WTC11 (cell line): ENCODE measurements around the gene RNF212.

ENCODE experiments used
- CREB1 ChIP-seq: sonication (generic); formaldehyde crosslinking; IDR thresholded peaks from 2 replicates; pipeline ENCODE4 v1.8.0; 2023; ENCODE audit warnings: mild to moderate bottlenecking, missing genetic modification reagents
- CTCF ChIP-seq: fragments of 200-600 bp; IDR thresholded peaks from 2 replicates; pipeline ENCODE4 v1.8.0; 2022; ENCODE audit warnings: antibody characterized with exemption
- E2F5 ChIP-seq: sonication (generic); formaldehyde crosslinking; IDR thresholded peaks from 2 replicates; pipeline ENCODE4 v1.8.1; 2022; ENCODE audit warnings: mild to moderate bottlenecking, moderate library complexity, missing genetic modification reagents
- ELF4 ChIP-seq: sonication (generic); formaldehyde crosslinking; IDR thresholded peaks from 2 replicates; pipeline ENCODE4 v1.8.1; 2022; ENCODE audit warnings: low read depth, mild to moderate bottlenecking, moderate library complexity, missing genetic modification reagents
- ESRRA ChIP-seq: sonication (generic); formaldehyde crosslinking; IDR thresholded peaks from 2 replicates; pipeline ENCODE4 v1.8.1; 2022; ENCODE audit warnings: mild to moderate bottlenecking, missing genetic modification reagents, borderline replicate concordance
- FOXJ3 ChIP-seq: sonication (generic); formaldehyde crosslinking; IDR thresholded peaks from 2 replicates; pipeline ENCODE4 v1.9.0; 2021; ENCODE audit warnings: missing genetic modification reagents, mild to moderate bottlenecking, borderline replicate concordance
- JUN ChIP-seq: sonication (generic); formaldehyde crosslinking; IDR thresholded peaks from 2 replicates; pipeline ENCODE4 v1.8.0; 2023; ENCODE audit warnings: mild to moderate bottlenecking, missing genetic modification reagents
- OVOL2 ChIP-seq: fragments of 250-450 bp; sonication (Bioruptor Pico); IDR thresholded peaks from 2 replicates; pipeline ENCODE4 v1.9.0; 2021; ENCODE audit warnings: mild to moderate bottlenecking, borderline replicate concordance
- TEAD4 ChIP-seq: sonication (generic); formaldehyde crosslinking; IDR thresholded peaks from 2 replicates; pipeline ENCODE4 v1.8.0; 2022; ENCODE audit warnings: mild to moderate bottlenecking, missing genetic modification reagents
- ZMAT4 ChIP-seq: fragments of 250-450 bp; sonication (Bioruptor Pico); IDR thresholded peaks from 2 replicates; pipeline ENCODE4 v1.9.0; 2021; ENCODE audit warnings: mild to moderate bottlenecking
- ZNF423 ChIP-seq: fragments of 250-450 bp; sonication (Bioruptor Pico); IDR thresholded peaks from 2 replicates; pipeline ENCODE4 v2.1.2; 2022; ENCODE audit warnings: mild to moderate bottlenecking, moderate library complexity
- TF ChIP-seq, protein P1 (sequence below): sonication (generic); formaldehyde crosslinking; IDR thresholded peaks from 2 replicates; pipeline ENCODE4 v1.8.1; 2023; ENCODE audit warnings: mild to moderate bottlenecking, missing genetic modification reagents

DNA sequence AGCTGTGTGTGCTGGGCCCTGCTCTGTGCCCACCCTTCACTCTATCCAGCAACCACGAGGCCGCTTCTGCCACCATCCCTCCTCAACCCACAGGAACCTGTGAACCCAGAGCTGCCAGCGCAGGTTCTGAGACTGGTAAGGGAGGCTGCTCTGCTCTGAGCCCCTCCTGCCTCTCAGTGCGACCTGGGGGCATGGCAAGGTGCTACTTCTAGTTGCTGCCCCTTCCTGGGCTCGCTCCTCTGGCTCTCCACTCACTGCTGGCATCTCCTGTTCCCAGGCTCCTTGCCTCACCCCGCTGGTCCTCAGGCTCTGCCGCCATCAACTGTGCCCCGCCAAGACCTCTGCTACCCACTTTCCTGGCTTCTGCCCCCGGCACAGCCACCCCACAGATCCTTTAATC lies 39.3 kb downstream of the RNF212 start:
- TF ChIP-seq CREB1 (CRISPR knock-in tag) = no peak
- no peak for TF ChIP-seq CTCF
- TF ChIP-seq ESRRA (CRISPR knock-in tag) = no peak
- no peak for TF ChIP-seq TEAD4
- TF ChIP-seq OVOL2 (CRISPR knock-in tag) = no peak
- TF ChIP-seq, protein P1, sequence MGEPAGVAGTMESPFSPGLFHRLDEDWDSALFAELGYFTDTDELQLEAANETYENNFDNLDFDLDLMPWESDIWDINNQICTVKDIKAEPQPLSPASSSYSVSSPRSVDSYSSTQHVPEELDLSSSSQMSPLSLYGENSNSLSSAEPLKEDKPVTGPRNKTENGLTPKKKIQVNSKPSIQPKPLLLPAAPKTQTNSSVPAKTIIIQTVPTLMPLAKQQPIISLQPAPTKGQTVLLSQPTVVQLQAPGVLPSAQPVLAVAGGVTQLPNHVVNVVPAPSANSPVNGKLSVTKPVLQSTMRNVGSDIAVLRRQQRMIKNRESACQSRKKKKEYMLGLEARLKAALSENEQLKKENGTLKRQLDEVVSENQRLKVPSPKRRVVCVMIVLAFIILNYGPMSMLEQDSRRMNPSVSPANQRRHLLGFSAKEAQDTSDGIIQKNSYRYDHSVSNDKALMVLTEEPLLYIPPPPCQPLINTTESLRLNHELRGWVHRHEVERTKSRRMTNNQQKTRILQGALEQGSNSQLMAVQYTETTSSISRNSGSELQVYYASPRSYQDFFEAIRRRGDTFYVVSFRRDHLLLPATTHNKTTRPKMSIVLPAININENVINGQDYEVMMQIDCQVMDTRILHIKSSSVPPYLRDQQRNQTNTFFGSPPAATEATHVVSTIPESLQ (CRISPR knock-in tag) = no peak
- TF ChIP-seq ZNF423 (CRISPR knock-in tag) = no peak
- no peak for TF ChIP-seq ZMAT4 (CRISPR knock-in tag)
- no peak for TF ChIP-seq E2F5 (CRISPR knock-in tag)
- no peak for TF ChIP-seq FOXJ3 (CRISPR knock-in tag)
- TF ChIP-seq JUN (CRISPR knock-in tag) = no peak
- TF ChIP-seq ELF4 = no peak
